Measurements from ENCODE around the gene MEPCE. TPM values are rescaled to one million over a fixed set of nuclear protein-coding genes. Genes with fewer than 3 reads are reported as not detected.

Gene MEPCE
- total and polyA plus RNA-seq, 11 donors, result 14.6 to 30.3 (median 21.5) TPM

- TF ChIP-seq POLR2A (IDR thresholded peaks at IDR 0.05) (no peak), CTCF (IDR thresholded peaks at IDR 0.05) (no peak)
- Histone ChIP-seq H3K27ac (no peak overlapping the region), H3K9me3 (no peaks in the 10 kb centered on the region), H3K36me3 (peaks cover 0 to 3% (median 0%) of the 10 kb centered on the region in 9 donors), H3K4me3 (no peak overlapping the region), H3K27me3 (no peaks in the 10 kb centered on the region), H3K4me1 (peaks cover 0 to 8% (median 0%) of the 10 kb centered on the region in 12 donors)
- intact Hi-C loops (cut with DNase I), result loop anchor here in 1 of 10 donors (10.0 kb wide), 1 partner anchor 61 kb away; the partner anchor contains the start of gene PILRB
- ATAC-seq (no peak), DNase-seq (no peak)
- WGBS, 4 donors, result 91 to 95% (median 95%) methylated on average over 5 of the region's 5 CpGs
Measured at GRCh38 chr7:100415448-100415847, 14.2 kb upstream of the MEPCE start.

GRCh38 chr7:100418930-100419659 is 10.5 kb upstream of the MEPCE start:
- ATAC-seq, result no peak
- H3K36me3 ChIP-seq, result peaks cover 0 to 7% (median 0%) of the 10 kb centered on the region in 9 donors
- TF ChIP-seq CTCF (IDR thresholded peaks at IDR 0.05), result no peak
- TF ChIP-seq POLR2A (IDR thresholded peaks at IDR 0.05), result no peak
- no peaks in the 10 kb centered on the region for H3K27me3 ChIP-seq
- no peaks in the 10 kb centered on the region for H3K4me1 ChIP-seq
- no peaks in the 10 kb centered on the region for H3K9me3 ChIP-seq
- DNase-seq, result no peak
- intact Hi-C loops (cut with DNase I), result loop anchor here in 1 of 10 donors (10.0 kb wide), 1 partner anchor 64 kb away; the partner anchor contains the start of gene PILRB
- no peak overlapping the region for H3K27ac ChIP-seq
- no peak overlapping the region for H3K4me3 ChIP-seq
- 81 to 96% (median 89%) methylated on average over 1 of the region's 1 CpG for WGBS, 4 donors

GRCh38 chr7:100419660-100420226 is 9.9 kb upstream of the MEPCE start:
- no peaks in the 10 kb centered on the region for H3K27me3 ChIP-seq
- DNase-seq (no peak), ATAC-seq (no peak)
- no peaks in the 10 kb centered on the region for H3K9me3 ChIP-seq
- intact Hi-C loops (cut with DNase I), result loop anchor here in 1 of 10 donors (10.0 kb wide), 1 partner anchor 65 kb away; the partner anchor contains the start of gene PILRB
- no peak overlapping the region for H3K27ac ChIP-seq
- 55 to 68% (median 63%) methylated on average over 1 of the region's 1 CpG for WGBS, 4 donors
- no peak overlapping the region for H3K4me3 ChIP-seq
- H3K36me3 ChIP-seq, result peaks cover 0 to 7% (median 0%) of the 10 kb centered on the region in 9 donors
- TF ChIP-seq POLR2A (IDR thresholded peaks at IDR 0.05), result no peak
- TF ChIP-seq CTCF (IDR thresholded peaks at IDR 0.05), result no peak
- no peaks in the 10 kb centered on the region for H3K4me1 ChIP-seq

- no peak for ATAC-seq
- 84 to 94% (median 91%) methylated on average over 6 of the region's 6 CpGs for WGBS, 4 donors
Measured at GRCh38 chr7:100423315-100423714, 6.3 kb upstream of the MEPCE start.

More at GRCh38 chr7:100423315-100423714, 6.3 kb upstream of the MEPCE start:
- no peak for DNase-seq
- no peak for TF ChIP-seq POLR2A (IDR thresholded peaks at IDR 0.05)
- TF ChIP-seq CTCF (IDR thresholded peaks at IDR 0.05), result no peak
- H3K36me3 ChIP-seq, result peaks cover 0 to 7% (median 0%) of the 10 kb centered on the region in 9 donors
- H3K4me3 ChIP-seq, result no peak overlapping the region
- peaks cover 0 to 8% (median 5%) of the 10 kb centered on the region in 12 donors for H3K4me1 ChIP-seq
- no peaks in the 10 kb centered on the region for H3K27me3 ChIP-seq
- no peaks in the 10 kb centered on the region for H3K9me3 ChIP-seq
- intact Hi-C loops (cut with DNase I), result no loop called here
- no peak overlapping the region for H3K27ac ChIP-seq
